GM12801 (cell line): Measurements from ENCODE around the gene IL21R.

Source experiments
- CTCF ChIP-seq: IDR thresholded peaks from one replicate; pipeline ENCODE4 v1.5.1; 2011; ENCODE audit warnings: control low read depth; ENCODE audit not compliant: insufficient read length; ENCODE audit errors: extremely low read depth

The IL21R gene

GRCh38 chr16:27404163-27404823, 2.3 kb downstream of the IL21R start:
- TF ChIP-seq CTCF = no peak

- no peak for TF ChIP-seq CTCF
Measured at GRCh38 chr16:27405546-27406451, 3.8 kb downstream of the IL21R start.

GRCh38 chr16:27406511-27407128, 4.6 kb downstream of the IL21R start:
- TF ChIP-seq CTCF = no peak

GRCh38 chr16:27407133-27407532, 5.2 kb downstream of the IL21R start:
- TF ChIP-seq CTCF = no peak

- no peak for TF ChIP-seq CTCF
Measured at GRCh38 chr16:27408012-27408601, 6.1 kb downstream of the IL21R start.

- TF ChIP-seq CTCF = no peak
Measured at GRCh38 chr16:27408602-27409031, 6.6 kb downstream of the IL21R start.

GRCh38 chr16:27410761-27411160, 8.8 kb downstream of the IL21R start:
- TF ChIP-seq CTCF = no peak
